CD14-positive monocyte (primary cell): ENCODE measurements around the gene SMAD9. TPM values are rescaled to one million over a fixed set of nuclear protein-coding genes. Genes with fewer than 3 reads are reported as not detected.
A peak's percentile ranks its signal among the peaks of the same experiment; 100 is the strongest.

Experiments
- DNase-seq, 3 donors: peaks; one replicate each; pipeline ENCODE4 v3.0.0-alpha.2; 2011 to 2022
- H2AFZ ChIP-seq: 2 replicates; pipeline ENCODE4 v1.6.0; 2012; ENCODE audit warnings: mild to moderate bottlenecking, low read depth, low read length, inconsistent platforms; ENCODE audit not compliant: insufficient read depth, poor library complexity, severe bottlenecking
- H3K27ac ChIP-seq, 2 donors: 1 replicate in 1 of 2; 2 replicates in 1 of 2; pipeline ENCODE4 v1.5.1; 2012 to 2013; ENCODE audit warnings: low read length in 2 of 2, control low read depth in 1 of 2, inconsistent platforms in 1 of 2, low read depth in 1 of 2, mild to moderate bottlenecking in 1 of 2
- H3K27me3 ChIP-seq, 2 donors: one replicate each; pipeline versions ENCODE4 v1.6.0 to v1.6.1; 2011 to 2013; ENCODE audit warnings: low read length in 2 of 2; ENCODE audit not compliant: control insufficient read depth in 2 of 2, insufficient read depth in 2 of 2
- H3K36me3 ChIP-seq, 2 donors: replicated peaks in 1 of 2; 1 replicate in 1 of 2; 2 replicates in 1 of 2; pipeline versions ENCODE4 v1.5.1 to v1.6.1; 2012 to 2013; ENCODE audit warnings: low read length in 2 of 2, control low read depth in 1 of 2, inconsistent platforms in 1 of 2, mild to moderate bottlenecking in 1 of 2; ENCODE audit not compliant: insufficient read depth in 2 of 2, control insufficient read depth in 1 of 2
- H3K4me1 ChIP-seq, 2 donors: 1 replicate in 1 of 2; 2 replicates in 1 of 2; pipeline versions ENCODE4 v1.5.1 to v1.6.1; 2012 to 2013; ENCODE audit warnings: low read length in 2 of 2, control low read depth in 1 of 2, inconsistent platforms in 1 of 2, mild to moderate bottlenecking in 1 of 2, moderate library complexity in 1 of 2; ENCODE audit not compliant: insufficient read depth in 2 of 2, control insufficient read depth in 1 of 2
- H3K4me2 ChIP-seq: replicated peaks from 2 replicates; pipeline ENCODE3; 2012; ENCODE audit warnings: low read length, moderate library complexity, mild to moderate bottlenecking; ENCODE audit not compliant: poor library complexity, severe bottlenecking; ENCODE audit errors: extremely low read depth
- H3K4me3 ChIP-seq, 3 experiments: fragments of 200-600 bp in 1 of 3; sonication (generic) in 1 of 3; replicated peaks in 1 of 3; 1 replicate in 2 of 3; 2 replicates in 1 of 3; pipeline ENCODE4 v1.5.1; 2011 to 2013; ENCODE audit warnings: low read length in 3 of 3, mild to moderate bottlenecking in 3 of 3, control low read depth in 2 of 3, low read depth in 2 of 3, inconsistent platforms in 1 of 3, moderate library complexity in 1 of 3
- H3K79me2 ChIP-seq: 2 replicates; pipeline ENCODE4 v1.6.0; 2012; ENCODE audit warnings: mild to moderate bottlenecking, control low read depth, inconsistent platforms, low read length, moderate library complexity; ENCODE audit not compliant: insufficient read depth
- H3K9ac ChIP-seq: 2 replicates; pipeline ENCODE4 v1.6.0; 2017; ENCODE audit warnings: low read length, mild to moderate bottlenecking; ENCODE audit not compliant: insufficient read depth, poor library complexity, severe bottlenecking
- H3K9me3 ChIP-seq, 2 donors: replicated peaks in 1 of 2; 1 replicate in 1 of 2; 2 replicates in 1 of 2; pipeline versions ENCODE4 v1.5.1 to v1.6.1; 2012 to 2013; ENCODE audit warnings: low read length in 2 of 2, control low read depth in 1 of 2; ENCODE audit not compliant: control insufficient read depth in 1 of 2, insufficient read depth in 1 of 2
- H4K20me1 ChIP-seq: 2 replicates; pipeline ENCODE4 v1.6.0; 2012; ENCODE audit warnings: mild to moderate bottlenecking, low read length, control low read depth, moderate library complexity; ENCODE audit not compliant: insufficient read depth
- H3K27ac Mint-ChIP-seq, 7 donors: one replicate each; pipeline ENCODE4 v1.8.0; 2020; ENCODE audit warnings: mild to moderate bottlenecking in 7 of 7, mixed read lengths in 7 of 7, moderate library complexity in 6 of 7, inconsistent platforms in 2 of 7
- H3K27me3 Mint-ChIP-seq, 3 donors: one replicate each; pipeline ENCODE4 v1.8.0; 2021 to 2022; ENCODE audit warnings: low read depth in 3 of 3, mild to moderate bottlenecking in 3 of 3, mixed read lengths in 3 of 3, moderate library complexity in 3 of 3, inconsistent platforms in 1 of 3
- H3K36me3 Mint-ChIP-seq, 2 donors: one replicate each; pipeline ENCODE4 v1.8.0; 2020; ENCODE audit warnings: mixed read lengths in 2 of 2, inconsistent platforms in 1 of 2, mild to moderate bottlenecking in 1 of 2
- H3K4me1 Mint-ChIP-seq: one replicate; pipeline ENCODE4 v1.8.0; 2020; ENCODE audit warnings: mild to moderate bottlenecking, mixed read lengths
- H3K4me3 Mint-ChIP-seq, 2 donors: one replicate each; pipeline ENCODE4 v1.8.0; 2020; ENCODE audit warnings: mild to moderate bottlenecking in 2 of 2, mixed read lengths in 2 of 2, moderate library complexity in 1 of 2
- H3K9me3 Mint-ChIP-seq, 7 donors: one replicate each; pipeline ENCODE4 v1.8.0; 2020 to 2022; ENCODE audit warnings: mixed read lengths in 7 of 7, mild to moderate bottlenecking in 6 of 7, moderate library complexity in 6 of 7, inconsistent platforms in 2 of 7
- WGBS: methylation state at CpG from one replicate; pipeline ENCODE4 v1.1.5; 2013; ENCODE audit warnings: missing lambda C conversion rate; ENCODE audit not compliant: insufficient coverage; 5-methylcytosine and 5-hydroxymethylcytosine counted together
- intact Hi-C, 2 donors: fragments of 100-400 bp; cut with micrococcal nuclease; formaldehyde crosslinking; loops; one replicate each; pipeline versions ENCODE4 v1.15.0 to v1.15.1; 2023
- polyA plus RNA-seq, 3 donors: library from polyadenylated mRNA; depleted of rRNA in 1 of 3; unstranded in 2 of 3; stranded (reverse) in 1 of 3; fragments of 300-500 nt in 2 of 3; fragments of >200 nt in 1 of 3; fragmentation: Illumina TruSeq in 2 of 3; gene quantifications; 1 replicate in 2 of 3; 2 replicates in 1 of 3; pipeline ENCODE4 v1.2.3, GENCODE V29; 2012 to 2021
- TF ChIP-seq, protein P1 (sequence below): fragments of 200-600 bp; IDR thresholded peaks from one replicate; pipeline ENCODE4 v1.8.0; 2022; ENCODE audit warnings: antibody characterized with exemption, mild to moderate bottlenecking

Gene SMAD9
- polyA plus RNA-seq, 3 donors: not detected

DNA sequence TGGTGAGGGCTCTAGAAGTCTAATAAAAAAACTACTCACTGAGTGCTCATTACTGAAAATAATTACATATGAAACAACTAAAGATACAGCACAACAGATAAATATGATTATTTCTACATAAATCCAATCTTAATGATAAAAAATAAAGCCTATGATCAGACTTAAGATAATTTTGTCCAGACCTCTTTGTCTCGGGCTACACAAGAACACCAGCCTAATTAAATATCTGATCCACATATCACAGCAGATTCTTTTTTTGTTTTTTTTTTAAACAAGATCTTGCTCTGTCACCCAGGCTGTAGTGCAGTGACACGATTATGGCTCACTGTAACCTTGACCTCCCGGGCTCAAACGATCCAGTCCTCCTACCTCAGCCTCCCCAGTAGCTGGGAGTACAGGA, 30.3 kb upstream of the SMAD9 start:
- Mint-ChIP-seq H3K4me1 (no peaks in the 10 kb centered on the region), H3K4me3 (no peak overlapping the region), H3K36me3 (peaks cover 47 to 58% of the 10 kb centered on the region in 2 donors), H3K9me3 (no peaks in the 10 kb centered on the region), H3K27ac (peak overlapping the region in 1 of 7 donors; percentile 5), H3K27me3 (no peaks in the 10 kb centered on the region)
- H2AFZ ChIP-seq: no peak overlapping the region
- WGBS: 100% methylated on average over 2 of the region's 4 CpGs
- no peaks in the 10 kb centered on the region for H4K20me1 ChIP-seq
- no peak overlapping the region for H3K9ac ChIP-seq
- no peak for DNase-seq
- no peak overlapping the region for H3K4me3 ChIP-seq
- no peaks in the 10 kb centered on the region for H3K27me3 ChIP-seq
- no peaks in the 10 kb centered on the region for H3K79me2 ChIP-seq
- H3K27ac ChIP-seq: no peak overlapping the region
- H3K4me1 ChIP-seq: no peaks in the 10 kb centered on the region
- intact Hi-C loops: no loop called here
- no peak overlapping the region for H3K4me2 ChIP-seq
- TF ChIP-seq, protein P1, sequence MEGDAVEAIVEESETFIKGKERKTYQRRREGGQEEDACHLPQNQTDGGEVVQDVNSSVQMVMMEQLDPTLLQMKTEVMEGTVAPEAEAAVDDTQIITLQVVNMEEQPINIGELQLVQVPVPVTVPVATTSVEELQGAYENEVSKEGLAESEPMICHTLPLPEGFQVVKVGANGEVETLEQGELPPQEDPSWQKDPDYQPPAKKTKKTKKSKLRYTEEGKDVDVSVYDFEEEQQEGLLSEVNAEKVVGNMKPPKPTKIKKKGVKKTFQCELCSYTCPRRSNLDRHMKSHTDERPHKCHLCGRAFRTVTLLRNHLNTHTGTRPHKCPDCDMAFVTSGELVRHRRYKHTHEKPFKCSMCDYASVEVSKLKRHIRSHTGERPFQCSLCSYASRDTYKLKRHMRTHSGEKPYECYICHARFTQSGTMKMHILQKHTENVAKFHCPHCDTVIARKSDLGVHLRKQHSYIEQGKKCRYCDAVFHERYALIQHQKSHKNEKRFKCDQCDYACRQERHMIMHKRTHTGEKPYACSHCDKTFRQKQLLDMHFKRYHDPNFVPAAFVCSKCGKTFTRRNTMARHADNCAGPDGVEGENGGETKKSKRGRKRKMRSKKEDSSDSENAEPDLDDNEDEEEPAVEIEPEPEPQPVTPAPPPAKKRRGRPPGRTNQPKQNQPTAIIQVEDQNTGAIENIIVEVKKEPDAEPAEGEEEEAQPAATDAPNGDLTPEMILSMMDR: no peak
- H3K9me3 ChIP-seq: no peaks in the 10 kb centered on the region
- peaks cover 36 to 72% of the 10 kb centered on the region in 2 donors for H3K36me3 ChIP-seq

GRCh38 chr13:36945078-36945477, 25.0 kb upstream of the SMAD9 start:
- Histone ChIP-seq H3K27ac (no peak overlapping the region), H3K36me3 (peaks cover 12 to 23% of the 10 kb centered on the region in 2 donors), H3K4me1 (no peaks in the 10 kb centered on the region), H3K27me3 (no peaks in the 10 kb centered on the region), H4K20me1 (no peaks in the 10 kb centered on the region), H3K4me2 (no peak overlapping the region), H3K4me3 (no peak overlapping the region), H3K9ac (no peak overlapping the region), H3K9me3 (no peaks in the 10 kb centered on the region), H3K79me2 (no peaks in the 10 kb centered on the region), H2AFZ (no peak overlapping the region)
- 42% methylated on average over 3 of the region's 3 CpGs for WGBS
- no peaks in the 10 kb centered on the region for H3K4me1 Mint-ChIP-seq
- peaks cover 0 to 5% (median 2%) of the 10 kb centered on the region in 7 donors for H3K9me3 Mint-ChIP-seq
- TF ChIP-seq, protein P1: no peak
- no peak overlapping the region for H3K4me3 Mint-ChIP-seq
- H3K27me3 Mint-ChIP-seq: peaks cover 0 to 5% (median 3%) of the 10 kb centered on the region in 3 donors
- no peak for DNase-seq
- intact Hi-C loops: no loop called here
- no peak overlapping the region for H3K27ac Mint-ChIP-seq
- H3K36me3 Mint-ChIP-seq: peaks cover 17 to 21% of the 10 kb centered on the region in 2 donors
